MCF 10A (cell line): Measurements from ENCODE around the gene UBAP1L. TPM values are rescaled to one million over a fixed set of nuclear protein-coding genes. Genes with fewer than 3 reads are reported as not detected.

Experiments
- BruUV-seq: library from RNA; stranded (reverse); fragments of 400-500 nt; replicated peaks from 2 replicates; lab custom pipeline; 2021; lab: Mats Ljungman, UMichigan
- CTCF ChIA-PET: fragments of 300-600 bp; sonication (Branson Sonifier 250); formaldehyde crosslinking; extraction: SDS; loops from one replicate; lab custom pipeline; 2021; ENCODE audit warnings: antibody characterized with exemption, inconsistent platforms; lab: Yijun Ruan, JAX
- POLR2A ChIA-PET: fragments of 300-600, 350-650 bp; sonication (Branson Sonifier 250); formaldehyde crosslinking; extraction: SDS; loops from one replicate; lab custom pipeline; 2020; ENCODE audit warnings: antibody characterized with exemption, inconsistent platforms; lab: Yijun Ruan, JAX
- DNase-seq: peaks from one replicate; pipeline ENCODE4 v3.0.0-alpha.2; 2018; ENCODE audit not compliant: unreplicated experiment
- H3K27ac Mint-ChIP-seq: one replicate; pipeline ENCODE4 v1.8.0; 2022; ENCODE audit warnings: mild to moderate bottlenecking, low read depth, mixed read lengths; ENCODE audit not compliant: unreplicated experiment
- H3K27me3 Mint-ChIP-seq: one replicate; pipeline ENCODE4 v1.8.0; 2022; ENCODE audit warnings: mixed read lengths; ENCODE audit not compliant: insufficient read depth, unreplicated experiment
- H3K36me3 Mint-ChIP-seq: one replicate; pipeline ENCODE4 v1.8.0; 2022; ENCODE audit warnings: mild to moderate bottlenecking, moderate library complexity, mixed read lengths; ENCODE audit not compliant: insufficient read depth, unreplicated experiment
- H3K4me1 Mint-ChIP-seq: one replicate; pipeline ENCODE4 v1.8.0; 2022; ENCODE audit warnings: mixed read lengths; ENCODE audit not compliant: insufficient read depth, unreplicated experiment
- H3K4me3 Mint-ChIP-seq: one replicate; pipeline ENCODE4 v1.8.0; 2022; ENCODE audit warnings: mild to moderate bottlenecking, moderate library complexity, mixed read lengths; ENCODE audit not compliant: unreplicated experiment
- H3K9me3 Mint-ChIP-seq: one replicate; pipeline ENCODE4 v1.8.0; 2022; ENCODE audit warnings: mixed read lengths; ENCODE audit not compliant: unreplicated experiment
- CTCF ChIP-seq: fragments of 200-600 bp; IDR thresholded peaks from one replicate; pipeline ENCODE4 v1.8.0; 2022; ENCODE audit warnings: antibody characterized with exemption, mild to moderate bottlenecking; ENCODE audit not compliant: unreplicated experiment
- intact Hi-C: fragments of 100-400 bp; cut with micrococcal nuclease; formaldehyde crosslinking; loops from 2 replicates; pipeline ENCODE4 v1.14.1; 2022
- total RNA-seq: library from RNA; stranded (reverse); gene quantifications from 2 replicates; pipeline ENCODE4 v1.2.3, GENCODE V29; 2022

UBAP1L gene
- total RNA-seq, 1 experiment from 2014 or later = 3.0 TPM

GRCh38 chr15:65056106-65056505 is 58.9 kb downstream of the UBAP1L start:
- no peak for TF ChIP-seq CTCF
- no peak for DNase-seq
- peaks cover 4% of the 10 kb centered on the region for H3K4me1 Mint-ChIP-seq
- POLR2A ChIA-PET = interaction anchor here (1.3 kb wide), 1 partner anchor 129 kb away, joined by 3 read pairs; the partner anchor contains the start of gene CLPX
- H3K27me3 Mint-ChIP-seq = no peaks in the 10 kb centered on the region
- no TSS peak for BruUV-seq
- intact Hi-C loops = loop anchor here (10.0 kb wide), 1 partner anchor 329 kb away; no protein-coding TSS in a partner anchor
- H3K36me3 Mint-ChIP-seq = no peaks in the 10 kb centered on the region
- CTCF ChIA-PET = interaction anchor here (0.8 to 1.9 kb wide), 6 partner anchors 10 to 329 kb away, joined by 3 to 6 read pairs (median 3); partner anchors contain the start of gene SLC51B
- no peak overlapping the region for H3K27ac Mint-ChIP-seq
- no peaks in the 10 kb centered on the region for H3K9me3 Mint-ChIP-seq
- no peak overlapping the region for H3K4me3 Mint-ChIP-seq

GRCh38 chr15:65055201-65055870 is 59.7 kb downstream of the UBAP1L start:
- intact Hi-C loops = loop anchor here (2.0 to 10.0 kb wide), 2 partner anchors 241 to 329 kb away; partner anchors contain the start of gene RNU5A-1
- no peak for DNase-seq
- ChIA-PET POLR2A (interaction anchor here (0.8 kb wide), 1 partner anchor 27 kb away, joined by 3 read pairs; no protein-coding TSS in a partner anchor), CTCF (interaction anchor here (0.6 to 3.5 kb wide), 18 partner anchors 8 to 380 kb away, joined by 3 to 22 read pairs (median 3); partner anchors contain the start of gene SLC51B)
- Mint-ChIP-seq H3K36me3 (no peaks in the 10 kb centered on the region), H3K9me3 (no peaks in the 10 kb centered on the region), H3K27ac (no peak overlapping the region), H3K4me3 (no peak overlapping the region), H3K4me1 (peaks cover 4% of the 10 kb centered on the region), H3K27me3 (no peaks in the 10 kb centered on the region)
- no peak for TF ChIP-seq CTCF
- BruUV-seq = no TSS peak

GRCh38 chr15:65054333-65055200 is 60.4 kb downstream of the UBAP1L start:
- intact Hi-C loops = loop anchor here (1.0 to 10.0 kb wide), 4 partner anchors 29 to 330 kb away; partner anchors contain the start of gene RNU5A-1
- H3K27ac Mint-ChIP-seq = no peak overlapping the region
- H3K36me3 Mint-ChIP-seq = no peaks in the 10 kb centered on the region
- DNase-seq = peak; percentile 63
- no peaks in the 10 kb centered on the region for H3K9me3 Mint-ChIP-seq
- peak; percentile 83 for TF ChIP-seq CTCF
- H3K4me3 Mint-ChIP-seq = no peak overlapping the region
- ChIA-PET POLR2A (interaction anchor here (0.8 kb wide), 1 partner anchor 28 kb away, joined by 3 read pairs; no protein-coding TSS in a partner anchor), CTCF (interaction anchor here (0.6 to 3.5 kb wide), 27 partner anchors 9 to 1307 kb away, joined by 3 to 22 read pairs (median 3); partner anchors contain the start of gene SLC51B)
- no TSS peak for BruUV-seq
- no peaks in the 10 kb centered on the region for H3K27me3 Mint-ChIP-seq
- H3K4me1 Mint-ChIP-seq = peaks cover 4% of the 10 kb centered on the region
